Endodermal cell (in vitro differentiated cells): ENCODE results near the gene TBC1D10B. TPM values are rescaled to one million over a fixed set of nuclear protein-coding genes. Genes with fewer than 3 reads are reported as not detected.

Experiments
- DNase-seq: peaks from one replicate; pipeline ENCODE4 v3.0.0-alpha.2; 2017
- H3K27ac ChIP-seq: 2 replicates; pipeline ENCODE4 v1.5.1; 2013; ENCODE audit warnings: mild to moderate bottlenecking, low read depth, low read length, moderate library complexity
- H3K27me3 ChIP-seq: 2 replicates; pipeline ENCODE4 v1.6.1; 2013; ENCODE audit warnings: mild to moderate bottlenecking, low read length, moderate library complexity; ENCODE audit not compliant: insufficient read depth, control insufficient read depth, poor library complexity, severe bottlenecking
- H3K36me3 ChIP-seq: 2 replicates; pipeline ENCODE4 v1.7.0; 2013; ENCODE audit warnings: mild to moderate bottlenecking, low read length, moderate library complexity; ENCODE audit not compliant: control insufficient read depth, insufficient read depth
- H3K4me1 ChIP-seq: one replicate; pipeline ENCODE4 v1.7.0; 2013; ENCODE audit warnings: low read length; ENCODE audit not compliant: control insufficient read depth, insufficient read depth
- H3K4me3 ChIP-seq: 2 replicates; pipeline ENCODE4 v1.5.1; 2013; ENCODE audit warnings: mild to moderate bottlenecking, low read length, moderate library complexity
- H3K9ac ChIP-seq: 2 replicates; pipeline ENCODE4 v1.6.1; 2013; ENCODE audit warnings: mild to moderate bottlenecking, low read length, moderate library complexity; ENCODE audit not compliant: poor library complexity, severe bottlenecking; ENCODE audit errors: extremely low read depth
- H3K9me3 ChIP-seq: 2 replicates; pipeline ENCODE4 v1.6.1; 2013; ENCODE audit warnings: mild to moderate bottlenecking, low read length, moderate library complexity; ENCODE audit not compliant: control insufficient read depth
- H3K27ac Mint-ChIP-seq: 2 replicates; pipeline ENCODE4 v1.8.0; 2020; ENCODE audit warnings: mixed read lengths
- H3K27me3 Mint-ChIP-seq: 2 replicates; pipeline ENCODE4 v1.8.0; 2021; ENCODE audit warnings: mild to moderate bottlenecking, mixed read lengths; ENCODE audit not compliant: insufficient read depth
- H3K36me3 Mint-ChIP-seq: 2 replicates; pipeline ENCODE4 v1.8.0; 2020; ENCODE audit warnings: low read depth, mixed read lengths
- H3K4me1 Mint-ChIP-seq: 2 replicates; pipeline ENCODE4 v1.8.0; 2020; ENCODE audit warnings: mixed read lengths
- H3K4me3 Mint-ChIP-seq: 2 replicates; pipeline ENCODE4 v1.8.0; 2020; ENCODE audit warnings: mild to moderate bottlenecking, moderate library complexity, mixed read lengths
- H3K9me3 Mint-ChIP-seq: 2 replicates; pipeline ENCODE4 v1.8.0; 2020; ENCODE audit warnings: mild to moderate bottlenecking, mixed read lengths
- WGBS, 2 experiments: methylation state at CpG; one replicate each; pipeline versions ENCODE4 v1.1.5 to v1.1.7; 2013; ENCODE audit warnings: missing lambda C conversion rate in 2 of 2, mixed read lengths in 1 of 2; ENCODE audit not compliant: insufficient coverage in 1 of 2, insufficient read length in 1 of 2; 5-methylcytosine and 5-hydroxymethylcytosine counted together
- total RNA-seq, 2 donors: library from RNA; stranded (reverse); fragmentation: NEBNext Ultra II Directional in 1 of 2; extraction: Animal tissue kit (Norgen Biotek cat#: 25700) in 1 of 2; gene quantifications; 2 replicates in 1 of 2; 3 replicates in 1 of 2; pipeline ENCODE4 v1.2.1, GENCODE V29; 2021
- TF ChIP-seq, protein P1 (sequence below): fragments of 200-600 bp; sonication (generic); conservative IDR thresholded peaks from 2 replicates; pipeline ENCODE4 v1.5.0; 2021; ENCODE audit warnings: antibody characterized with exemption, mild to moderate bottlenecking

The TBC1D10B gene
- total RNA-seq, 2 donors from 2014 or later: 30.7 to 36.3 TPM

DNA sequence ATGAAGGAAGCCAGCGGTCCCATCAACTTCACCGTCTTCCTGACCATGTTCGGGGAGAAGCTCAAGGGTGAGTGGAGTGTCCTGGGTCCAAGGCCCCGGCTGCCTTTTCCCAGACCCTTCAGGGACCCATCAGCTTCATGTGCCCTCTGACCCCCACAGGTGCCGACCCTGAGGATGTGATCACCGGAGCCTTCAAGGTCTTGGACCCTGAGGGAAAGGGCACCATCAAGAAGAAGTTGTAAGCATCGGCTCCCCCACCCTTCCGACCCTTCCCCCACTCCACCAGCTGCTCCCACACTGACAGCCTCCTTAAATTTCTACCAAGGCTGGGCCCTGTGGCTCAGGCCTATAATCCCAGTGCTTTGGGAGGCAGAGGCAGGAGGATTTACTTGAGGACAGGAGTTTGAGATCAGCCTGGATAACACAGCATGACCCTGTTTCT lies 6.2 kb upstream of the TBC1D10B start:
- WGBS, 2 experiments: 93 to 98% methylated on average over 5 to 8 of the region's 8 CpGs
- no peak overlapping the region for H3K9ac ChIP-seq
- H3K4me3 Mint-ChIP-seq: no peak overlapping the region
- H3K4me1 ChIP-seq: peaks cover 6% of the 10 kb centered on the region
- H3K36me3 ChIP-seq: peaks cover 8% of the 10 kb centered on the region
- peaks cover 14% of the 10 kb centered on the region for H3K4me1 Mint-ChIP-seq
- H3K27ac Mint-ChIP-seq: no peak overlapping the region
- no peak overlapping the region for H3K4me3 ChIP-seq
- no peaks in the 10 kb centered on the region for H3K27me3 ChIP-seq
- H3K27me3 Mint-ChIP-seq: no peaks in the 10 kb centered on the region
- H3K36me3 Mint-ChIP-seq: peaks cover 3% of the 10 kb centered on the region
- H3K27ac ChIP-seq: no peak overlapping the region
- no peaks in the 10 kb centered on the region for H3K9me3 ChIP-seq
- peak; percentile 41 for DNase-seq
- H3K9me3 Mint-ChIP-seq: no peaks in the 10 kb centered on the region
- TF ChIP-seq, protein P1, sequence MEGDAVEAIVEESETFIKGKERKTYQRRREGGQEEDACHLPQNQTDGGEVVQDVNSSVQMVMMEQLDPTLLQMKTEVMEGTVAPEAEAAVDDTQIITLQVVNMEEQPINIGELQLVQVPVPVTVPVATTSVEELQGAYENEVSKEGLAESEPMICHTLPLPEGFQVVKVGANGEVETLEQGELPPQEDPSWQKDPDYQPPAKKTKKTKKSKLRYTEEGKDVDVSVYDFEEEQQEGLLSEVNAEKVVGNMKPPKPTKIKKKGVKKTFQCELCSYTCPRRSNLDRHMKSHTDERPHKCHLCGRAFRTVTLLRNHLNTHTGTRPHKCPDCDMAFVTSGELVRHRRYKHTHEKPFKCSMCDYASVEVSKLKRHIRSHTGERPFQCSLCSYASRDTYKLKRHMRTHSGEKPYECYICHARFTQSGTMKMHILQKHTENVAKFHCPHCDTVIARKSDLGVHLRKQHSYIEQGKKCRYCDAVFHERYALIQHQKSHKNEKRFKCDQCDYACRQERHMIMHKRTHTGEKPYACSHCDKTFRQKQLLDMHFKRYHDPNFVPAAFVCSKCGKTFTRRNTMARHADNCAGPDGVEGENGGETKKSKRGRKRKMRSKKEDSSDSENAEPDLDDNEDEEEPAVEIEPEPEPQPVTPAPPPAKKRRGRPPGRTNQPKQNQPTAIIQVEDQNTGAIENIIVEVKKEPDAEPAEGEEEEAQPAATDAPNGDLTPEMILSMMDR: no peak

DNA sequence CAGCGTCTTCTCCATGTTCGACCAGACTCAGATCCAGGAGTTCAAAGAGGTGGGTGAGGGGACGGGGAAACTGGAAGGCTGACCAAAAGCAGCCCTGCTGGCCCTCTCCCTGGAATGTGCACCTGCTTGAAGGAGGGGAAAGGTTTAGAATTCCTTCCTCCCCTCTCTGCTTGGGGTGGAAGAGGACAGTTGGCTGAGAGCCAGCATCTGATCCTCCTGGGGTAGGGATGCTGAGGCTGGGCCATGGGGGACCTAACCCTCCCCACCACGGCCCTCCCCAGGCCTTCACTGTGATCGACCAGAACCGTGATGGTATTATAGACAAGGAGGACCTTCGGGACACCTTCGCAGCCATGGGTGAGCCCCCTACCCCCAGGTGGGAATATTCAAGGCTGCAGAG lies 5.6 kb upstream of the TBC1D10B start:
- H3K27ac Mint-ChIP-seq: peak overlapping the region; percentile 78
- Histone ChIP-seq H3K27me3 (no peaks in the 10 kb centered on the region), H3K27ac (no peak overlapping the region), H3K4me3 (no peak overlapping the region), H3K9ac (no peak overlapping the region), H3K36me3 (peaks cover 8% of the 10 kb centered on the region), H3K9me3 (no peaks in the 10 kb centered on the region), H3K4me1 (peaks cover 6% of the 10 kb centered on the region)
- 89 to 98% methylated on average over 4 to 8 of the region's 8 CpGs for WGBS, 2 experiments
- H3K4me1 Mint-ChIP-seq: peaks cover 18% of the 10 kb centered on the region
- DNase-seq: peak; percentile 65
- no peaks in the 10 kb centered on the region for H3K27me3 Mint-ChIP-seq
- H3K4me3 Mint-ChIP-seq: no peak overlapping the region
- H3K36me3 Mint-ChIP-seq: peaks cover 3% of the 10 kb centered on the region
- TF ChIP-seq, protein P1: no peak
- H3K9me3 Mint-ChIP-seq: no peaks in the 10 kb centered on the region

DNA sequence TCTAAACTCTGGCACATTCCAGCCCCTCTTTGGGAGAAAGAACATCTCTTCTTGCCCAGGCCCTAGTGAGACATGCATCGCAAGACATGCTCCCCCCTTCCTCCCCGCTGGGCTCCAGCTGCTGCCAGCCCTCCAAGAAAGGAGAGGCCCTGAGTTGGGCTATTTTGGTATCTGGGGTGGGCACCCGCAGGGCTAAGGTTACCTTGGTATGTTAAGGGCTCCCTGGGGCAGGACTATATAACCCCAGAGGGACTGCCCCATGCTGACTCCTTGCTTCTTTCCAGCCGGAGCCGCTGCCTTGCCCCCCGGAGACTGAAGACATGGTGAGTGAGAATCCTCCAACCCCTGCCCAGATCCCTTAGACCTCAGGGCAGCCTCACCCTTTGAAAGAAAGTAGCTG lies 4.2 kb upstream of the TBC1D10B start, which contains the start of gene MYL11:
MYL11 (plus strand) TSS at position 265 of the 400 bp plus-strand sequence; CDS start at position 321, 56 bp downstream.
- Mint-ChIP-seq H3K27me3 (no peaks in the 10 kb centered on the region), H3K9me3 (no peaks in the 10 kb centered on the region), H3K4me3 (no peak within 1 kb of the TSS), H3K36me3 (no peaks in the 10 kb centered on the region), H3K4me1 (peaks cover 18% of the 10 kb centered on the region), H3K27ac (peak within 1 kb of the TSS; percentile 78)
- WGBS, 2 experiments: 90 to 92% methylated on average over 5 to 6 of the region's 6 CpGs
- H3K9me3 ChIP-seq: no peaks in the 10 kb centered on the region
- H3K4me3 ChIP-seq: no peak within 1 kb of the TSS
- DNase-seq: peak; percentile 38
- peak within 1 kb of the TSS; percentile 20 for H3K9ac ChIP-seq
- H3K36me3 ChIP-seq: no peaks in the 10 kb centered on the region
- TF ChIP-seq, protein P1: no peak
- peaks cover 6% of the 10 kb centered on the region for H3K4me1 ChIP-seq
- no peak within 1 kb of the TSS for H3K27ac ChIP-seq
- no peaks in the 10 kb centered on the region for H3K27me3 ChIP-seq
